Activated T-helper 1 cell treated with Interleukin-2 at 50 U/mL for 16 hours (primary cell): Measurements from ENCODE around the gene TRPM3.

Experiments
- DNase-seq: peaks from one replicate; pipeline ENCODE4 v3.0.0-alpha.2; 2020; ENCODE audit warnings: low read depth

The TRPM3 gene

GRCh38 chr9:70514273-70514672 lies 607.1 kb downstream of the TRPM3 start:
- DNase-seq, result no peak

- DNase-seq, result no peak
Observed at GRCh38 chr9:70511858-70512257, 609.6 kb downstream of the TRPM3 start.

- no peak for DNase-seq
Observed at GRCh38 chr9:70510157-70510770, 611.2 kb downstream of the TRPM3 start.

GRCh38 chr9:70506159-70506558 lies 615.3 kb downstream of the TRPM3 start:
- no peak for DNase-seq

- no peak for DNase-seq
Observed at GRCh38 chr9:70504834-70505233, 616.6 kb downstream of the TRPM3 start.

DNA sequence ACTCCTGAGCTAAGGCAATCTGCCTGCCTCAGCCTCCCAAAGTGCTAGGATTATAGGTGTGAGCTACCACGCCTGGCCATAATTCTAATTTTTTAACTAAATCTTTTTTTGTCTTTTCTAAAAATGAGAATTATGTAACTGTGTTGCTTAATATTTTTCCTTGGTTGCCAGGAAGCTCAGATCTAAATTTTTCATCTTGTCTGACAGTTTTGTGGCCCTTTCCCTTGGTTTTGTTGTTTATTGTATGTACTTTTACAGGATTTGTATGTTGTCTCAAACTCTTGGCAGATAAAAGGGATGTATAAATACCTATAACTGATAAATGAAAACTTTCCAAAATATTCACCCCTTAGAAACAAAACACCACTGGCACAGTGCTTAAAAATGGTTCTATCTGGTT lies 618.7 kb downstream of the TRPM3 start:
- no peak for DNase-seq

- DNase-seq, result no peak
Observed at GRCh38 chr9:70500793-70501192, 620.6 kb downstream of the TRPM3 start.

DNA sequence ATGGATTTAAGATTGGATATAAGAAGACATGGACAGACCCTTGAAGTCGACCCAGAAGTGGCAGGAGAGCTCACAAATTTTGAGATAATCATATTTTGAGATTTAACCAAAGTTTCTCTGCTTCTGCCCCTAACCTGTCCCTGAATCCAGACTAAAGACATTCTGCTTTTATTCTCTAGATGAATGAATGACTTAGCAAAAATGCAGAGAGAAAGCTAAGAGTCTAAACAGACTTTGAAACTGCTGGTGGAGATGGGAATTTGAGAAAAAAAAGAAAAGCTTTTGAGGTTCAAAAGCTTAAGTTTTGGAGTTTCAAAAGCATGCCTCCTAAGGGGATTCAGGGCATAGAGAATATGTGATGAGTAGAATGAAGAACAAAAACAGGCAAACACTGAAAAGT lies 621.8 kb downstream of the TRPM3 start:
- DNase-seq, result no peak

- DNase-seq, result no peak
Observed at GRCh38 chr9:70498866-70499265, 622.6 kb downstream of the TRPM3 start.

DNA sequence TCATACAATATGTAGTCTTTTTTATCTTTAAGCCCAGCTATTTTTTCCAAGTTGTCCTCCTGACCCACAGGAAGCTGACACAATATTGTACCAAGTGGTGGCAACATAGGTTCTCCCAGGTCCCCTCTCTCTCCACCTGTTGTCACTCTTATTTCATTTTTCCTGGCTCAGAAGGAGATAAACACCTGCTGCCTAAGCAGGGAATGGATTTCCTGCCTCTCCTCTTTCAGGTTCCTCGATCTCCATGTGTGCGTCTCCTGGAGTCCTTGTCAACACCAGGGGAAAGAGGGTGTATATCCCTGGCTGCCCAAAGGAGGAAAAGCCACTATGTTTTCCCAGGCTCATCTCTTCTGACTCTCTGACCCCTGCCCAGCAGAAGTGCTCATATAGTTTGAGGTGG lies 625.2 kb downstream of the TRPM3 start:
- no peak for DNase-seq

DNA sequence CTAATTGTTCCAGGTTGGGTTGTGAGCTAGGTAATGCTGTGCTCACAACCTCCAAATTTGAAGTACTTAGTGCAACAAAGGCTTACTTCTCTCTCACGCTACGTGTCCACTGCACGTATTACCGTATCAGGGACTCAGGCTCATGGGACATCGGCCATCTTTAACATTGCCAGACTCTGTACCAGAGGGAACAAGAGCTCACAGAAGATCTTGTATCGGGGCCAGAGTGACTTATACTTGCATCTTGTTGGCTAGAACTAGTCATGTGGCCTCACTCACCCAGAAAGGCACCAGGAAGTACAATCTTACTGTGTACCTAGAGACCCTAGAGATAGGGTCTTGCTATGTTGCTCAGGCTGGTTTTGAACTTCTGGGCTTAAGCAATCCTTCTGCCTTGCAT lies 625.9 kb downstream of the TRPM3 start:
- DNase-seq, result no peak

DNA sequence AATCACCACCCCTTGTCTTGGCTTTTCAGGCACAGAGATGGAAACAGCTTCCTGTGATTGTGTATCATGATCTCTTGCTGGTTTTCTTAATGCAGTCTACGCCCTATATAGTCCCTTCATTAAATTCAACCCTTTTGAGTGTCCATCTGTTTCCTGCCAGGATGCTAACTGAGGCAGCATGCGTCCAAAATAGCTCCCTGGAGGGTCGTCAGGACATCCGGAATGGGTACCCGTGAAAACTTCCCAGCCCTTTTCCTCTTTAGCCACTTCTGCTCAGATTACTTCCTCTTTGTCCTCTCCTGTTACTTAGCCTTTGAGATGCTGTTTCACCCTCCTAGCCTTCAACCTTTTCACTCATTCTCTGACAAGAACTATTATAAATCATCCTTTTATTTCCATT lies 627.2 kb downstream of the TRPM3 start:
- DNase-seq, result no peak

- DNase-seq, result no peak
Observed at GRCh38 chr9:70493029-70493428, 628.4 kb downstream of the TRPM3 start.

DNA sequence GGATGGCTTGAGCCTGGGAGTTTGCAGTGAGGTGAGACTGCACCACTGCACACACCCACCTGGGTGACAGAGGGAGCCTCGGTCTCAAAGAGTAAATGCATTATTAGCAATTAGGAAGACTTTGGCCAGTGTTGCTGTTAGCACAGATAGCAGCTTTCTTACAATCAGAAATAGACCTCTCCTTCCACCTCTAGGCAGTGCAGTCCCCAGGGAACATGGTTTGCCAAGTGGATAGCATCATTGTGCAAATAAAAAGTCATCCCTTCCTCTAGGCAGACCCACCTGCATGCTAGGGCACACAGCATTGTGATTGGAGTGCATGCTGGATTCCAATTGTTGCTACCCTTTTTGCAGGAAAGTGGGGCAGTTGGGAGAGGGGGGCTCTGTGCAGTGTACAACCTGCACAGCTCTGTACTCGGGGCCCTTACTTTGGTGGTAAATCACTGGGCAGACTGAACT lies 629.1 kb downstream of the TRPM3 start:
- no peak for DNase-seq

GRCh38 chr9:70491426-70492318 lies 629.7 kb downstream of the TRPM3 start:
- no peak for DNase-seq

DNA sequence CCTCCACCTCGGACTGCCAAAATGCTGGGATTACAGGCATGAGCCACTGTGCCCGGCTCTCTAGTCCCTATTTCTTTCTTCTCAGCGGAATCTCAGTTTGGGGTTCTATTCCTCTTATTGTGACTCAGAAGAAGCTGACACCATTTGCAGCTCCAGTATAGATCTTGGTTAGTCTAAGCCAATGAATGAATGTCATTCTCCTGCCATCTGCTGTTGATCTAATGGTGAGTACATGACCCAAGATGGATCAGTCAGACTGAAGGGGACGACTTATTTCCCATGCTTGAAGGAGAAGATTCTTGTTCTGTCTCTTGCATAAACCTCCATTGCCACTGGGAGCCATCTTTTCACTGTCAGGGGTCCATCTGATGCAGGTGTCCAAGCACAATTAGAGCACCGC lies 630.9 kb downstream of the TRPM3 start:
- DNase-seq, result no peak

DNA sequence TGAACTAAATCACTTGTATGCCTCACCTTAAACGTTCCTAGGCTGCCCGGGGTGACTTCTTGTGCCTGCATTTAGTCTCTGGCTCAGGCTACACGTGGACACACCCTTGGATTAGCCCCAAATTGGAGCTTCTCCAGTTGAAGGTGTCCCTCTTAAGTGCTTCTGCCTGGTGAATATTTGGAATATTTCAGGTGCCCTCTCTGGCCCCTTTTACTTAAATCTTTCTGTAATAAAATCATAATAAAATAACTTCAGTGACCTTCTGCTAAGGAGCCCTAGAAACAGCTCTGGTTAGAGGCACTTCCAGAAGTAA lies 632.7 kb downstream of the TRPM3 start:
- no peak for DNase-seq

- no peak for DNase-seq
Observed at GRCh38 chr9:70488098-70488792, 633.2 kb downstream of the TRPM3 start.

- no peak for DNase-seq
Observed at GRCh38 chr9:70486127-70486526, 635.3 kb downstream of the TRPM3 start.

- DNase-seq, result no peak
Observed at GRCh38 chr9:70485273-70485858, 636.1 kb downstream of the TRPM3 start.

DNA sequence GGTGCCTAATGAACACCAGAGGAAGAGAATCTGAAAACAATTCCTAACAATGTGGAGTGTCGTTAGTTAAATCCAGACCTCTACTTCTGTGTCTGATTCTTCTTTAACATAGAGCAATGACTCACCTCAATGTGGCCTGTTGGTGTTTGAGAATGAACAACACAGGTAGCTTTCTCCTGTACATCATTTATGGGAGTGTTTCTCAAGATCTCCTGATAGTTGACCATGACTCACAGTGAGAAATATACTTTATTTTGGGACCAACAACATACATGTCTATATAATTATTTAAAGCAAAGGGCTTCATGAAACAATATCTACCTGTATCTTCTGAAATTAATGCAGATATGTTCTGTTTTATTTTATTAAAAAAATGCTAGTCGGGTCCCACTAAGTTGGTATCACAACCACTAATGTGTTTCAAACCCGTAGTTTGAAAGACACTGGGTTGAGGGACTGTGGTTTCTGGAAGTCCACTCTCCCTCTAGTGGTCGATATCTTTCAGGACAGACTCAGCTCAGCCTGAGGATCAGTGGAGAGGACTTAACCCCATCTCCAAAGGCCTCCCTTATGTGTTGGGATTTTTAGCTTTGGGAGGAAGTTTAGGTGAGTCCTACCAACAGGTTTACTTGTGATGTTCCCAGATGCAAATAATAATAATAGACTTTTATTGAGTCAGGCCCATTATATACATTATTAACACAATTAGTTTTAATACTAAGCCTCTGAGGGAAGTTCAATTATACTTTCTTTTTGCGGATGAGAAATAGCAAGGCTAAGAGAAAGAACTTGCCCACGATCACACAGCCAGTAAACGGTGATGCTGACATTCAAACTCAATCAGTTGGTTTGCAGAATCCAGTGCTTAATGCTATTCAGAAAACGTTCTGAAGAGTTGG lies 636.9 kb downstream of the TRPM3 start:
- no peak for DNase-seq

- DNase-seq, result no peak
Observed at GRCh38 chr9:70481471-70481870, 640.0 kb downstream of the TRPM3 start.
